OCI-LY1 (cell line): ENCODE measurements around the gene EVA1C.

Source experiments
- EZH2 ChIP-seq: fragments of 200-600 bp; sonication (generic), shearing (Covaris generic); IDR thresholded peaks from 2 replicates; pipeline ENCODE4 v1.8.0; 2017; ENCODE audit warnings: borderline replicate concordance, mixed run types, mild to moderate bottlenecking, antibody characterized with exemption, low read length, moderate library complexity, mixed read lengths
- TF ChIP-seq, protein P1 (sequence below): fragments of 200-600 bp; sonication (generic), shearing (Covaris generic); IDR thresholded peaks from 2 replicates; pipeline ENCODE4 v1.5.1; 2017; ENCODE audit warnings: mild to moderate bottlenecking, antibody characterized with exemption, low read length, moderate library complexity, mixed read lengths

DNA sequence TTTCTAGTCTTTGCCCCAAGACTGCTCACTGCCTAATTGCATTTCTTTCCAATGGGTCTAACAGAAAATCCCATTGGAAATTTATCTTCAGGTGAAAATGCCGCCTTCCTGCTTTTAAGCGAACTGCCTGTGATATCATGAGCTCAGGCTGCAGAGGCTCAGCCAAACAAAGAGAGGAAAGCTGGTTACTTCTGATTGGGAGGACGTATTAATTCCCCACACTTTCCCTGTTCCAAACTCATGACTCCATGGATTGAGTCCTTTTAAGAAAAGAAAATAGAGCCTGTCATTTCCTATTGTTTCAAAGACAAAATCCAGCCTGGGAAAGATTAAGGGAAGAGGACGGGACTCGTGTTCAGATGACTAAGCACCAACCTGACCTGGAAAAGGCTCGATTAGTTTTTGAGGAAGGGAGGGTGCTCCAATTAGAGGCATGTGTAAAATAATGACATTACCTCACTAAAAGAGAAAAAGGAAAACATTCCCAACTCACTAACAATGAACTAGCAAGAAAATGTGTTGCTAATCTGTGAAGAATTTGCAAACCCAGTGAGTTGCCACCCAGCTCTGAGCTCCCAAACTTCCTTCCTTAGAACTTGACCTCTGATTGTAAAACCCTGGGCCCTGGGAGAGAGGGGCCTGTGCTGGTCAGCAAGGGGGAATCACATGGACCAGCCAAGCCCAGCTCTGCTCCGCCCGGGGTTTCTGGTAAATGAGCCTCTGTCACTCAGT, 111.6 kb downstream of the EVA1C start:
- TF ChIP-seq, protein P1, sequence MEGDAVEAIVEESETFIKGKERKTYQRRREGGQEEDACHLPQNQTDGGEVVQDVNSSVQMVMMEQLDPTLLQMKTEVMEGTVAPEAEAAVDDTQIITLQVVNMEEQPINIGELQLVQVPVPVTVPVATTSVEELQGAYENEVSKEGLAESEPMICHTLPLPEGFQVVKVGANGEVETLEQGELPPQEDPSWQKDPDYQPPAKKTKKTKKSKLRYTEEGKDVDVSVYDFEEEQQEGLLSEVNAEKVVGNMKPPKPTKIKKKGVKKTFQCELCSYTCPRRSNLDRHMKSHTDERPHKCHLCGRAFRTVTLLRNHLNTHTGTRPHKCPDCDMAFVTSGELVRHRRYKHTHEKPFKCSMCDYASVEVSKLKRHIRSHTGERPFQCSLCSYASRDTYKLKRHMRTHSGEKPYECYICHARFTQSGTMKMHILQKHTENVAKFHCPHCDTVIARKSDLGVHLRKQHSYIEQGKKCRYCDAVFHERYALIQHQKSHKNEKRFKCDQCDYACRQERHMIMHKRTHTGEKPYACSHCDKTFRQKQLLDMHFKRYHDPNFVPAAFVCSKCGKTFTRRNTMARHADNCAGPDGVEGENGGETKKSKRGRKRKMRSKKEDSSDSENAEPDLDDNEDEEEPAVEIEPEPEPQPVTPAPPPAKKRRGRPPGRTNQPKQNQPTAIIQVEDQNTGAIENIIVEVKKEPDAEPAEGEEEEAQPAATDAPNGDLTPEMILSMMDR: no peak
- no peak for TF ChIP-seq EZH2
